Spinal cord (tissue), 10 donors: ENCODE measurements around the gene GAS5. TPM values are rescaled to one million over a fixed set of nuclear protein-coding genes. Genes with fewer than 3 reads are reported as not detected.
"Not testable (repeated sequence)": the region's sequence is repeated elsewhere in the genome, so short reads cannot be mapped to it uniquely, and the experiment has no call there.

Experiments
- DNase-seq, 6 donors: peaks; one replicate each; pipeline versions ENCODE4 v3.0.0 to v3.0.0-alpha.2; 2013 to 2015; ENCODE audit warnings: low spot score in 6 of 6, low read depth in 4 of 6
- H3K27ac ChIP-seq: one replicate; pipeline ENCODE4 v1.5.1; 2013; ENCODE audit warnings: low read depth, low read length, control low read depth
- H3K27me3 ChIP-seq: one replicate; pipeline ENCODE4 v1.6.1; 2013; ENCODE audit warnings: low read length; ENCODE audit not compliant: control insufficient read depth, insufficient read depth
- H3K36me3 ChIP-seq: one replicate; pipeline ENCODE4 v1.6.1; 2013; ENCODE audit warnings: low read length; ENCODE audit not compliant: control insufficient read depth, insufficient read depth
- H3K4me1 ChIP-seq: one replicate; pipeline ENCODE4 v1.6.1; 2013; ENCODE audit warnings: low read length; ENCODE audit not compliant: control insufficient read depth, insufficient read depth
- H3K4me3 ChIP-seq: one replicate; pipeline ENCODE4 v1.5.1; 2013; ENCODE audit warnings: low read depth, low read length, control low read depth
- H3K9me3 ChIP-seq: one replicate; pipeline ENCODE4 v1.6.1; 2013; ENCODE audit warnings: low read length; ENCODE audit not compliant: control insufficient read depth, insufficient read depth
- WGBS: methylation state at CpG from one replicate; pipeline ENCODE4 v1.1.5; 2013; ENCODE audit warnings: missing lambda C conversion rate; ENCODE audit not compliant: insufficient coverage; 5-methylcytosine and 5-hydroxymethylcytosine counted together
- polyA plus RNA-seq, 2 donors: library from polyadenylated mRNA; unstranded; fragments of 120-200 nt; gene quantifications; one replicate each; pipeline ENCODE4 v1.2.1, GENCODE V29; 2013; ENCODE audit not compliant: insufficient read length in 2 of 2
- total RNA-seq, 2 donors: library from RNA; depleted of rRNA in 1 of 2; stranded (reverse); fragments of 120-200 nt in 1 of 2; fragments of >200 nt in 1 of 2; gene quantifications; one replicate each; pipeline versions ENCODE4 v1.2.3 to v1.2.4, GENCODE V29; 2013 to 2014
- donor health status: healthy.

Gene GAS5
- total and polyA plus RNA-seq, 4 donors = 230 to 417 (median 300) TPM

DNA sequence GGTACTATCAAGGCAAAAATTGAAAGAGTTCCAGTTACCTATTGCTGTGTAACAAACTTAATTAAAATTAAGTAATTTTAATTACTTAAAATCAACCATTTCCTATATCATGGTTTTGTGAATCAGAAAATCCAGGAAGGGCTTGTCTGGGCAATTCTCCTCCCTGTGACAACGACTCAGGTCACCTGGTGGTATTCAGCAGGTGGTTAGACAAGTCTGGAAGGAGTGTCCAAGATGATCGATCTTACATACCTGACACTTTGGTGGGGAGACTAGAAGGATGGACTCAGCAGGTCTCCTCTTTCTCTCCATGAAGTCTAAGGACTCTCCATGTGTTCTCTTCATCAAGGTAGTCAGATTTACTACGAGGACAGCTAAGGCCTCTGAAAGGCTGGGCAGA lies 26.4 kb upstream of the GAS5 start:
- Histone ChIP-seq H3K9me3 (no peaks in the 10 kb centered on the region), H3K27me3 (no peaks in the 10 kb centered on the region), H3K27ac (no peak overlapping the region), H3K4me3 (no peak overlapping the region), H3K4me1 (no peaks in the 10 kb centered on the region), H3K36me3 (peaks cover 4% of the 10 kb centered on the region)
- no peak for DNase-seq
- no CpG with 5 or more reads among the region's 3 CpGs for WGBS

DNA sequence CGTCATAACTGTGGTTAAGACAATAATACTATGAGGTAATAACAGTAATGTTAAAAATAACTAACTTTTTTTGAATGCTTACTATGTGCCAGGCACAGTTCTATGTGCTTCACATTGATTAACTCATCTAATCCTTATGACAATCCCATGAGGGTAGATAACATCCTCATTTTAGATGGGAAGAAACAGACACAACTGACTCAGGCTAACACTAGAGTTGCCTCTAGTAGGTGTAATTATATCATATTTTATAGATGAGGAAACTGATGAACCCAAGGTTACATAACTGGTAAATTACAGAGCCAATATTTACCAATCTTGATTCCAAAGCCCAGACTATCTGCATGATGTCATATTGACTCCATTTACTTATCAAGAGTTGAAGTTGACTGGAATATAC lies 25.8 kb upstream of the GAS5 start:
- Histone ChIP-seq H3K9me3 (no peaks in the 10 kb centered on the region), H3K27me3 (no peaks in the 10 kb centered on the region), H3K36me3 (peaks cover 4% of the 10 kb centered on the region), H3K27ac (no peak overlapping the region), H3K4me3 (no peak overlapping the region), H3K4me1 (no peaks in the 10 kb centered on the region)
- DNase-seq = no peak
- no CpG with 5 or more reads among the region's 1 CpG for WGBS

DNA sequence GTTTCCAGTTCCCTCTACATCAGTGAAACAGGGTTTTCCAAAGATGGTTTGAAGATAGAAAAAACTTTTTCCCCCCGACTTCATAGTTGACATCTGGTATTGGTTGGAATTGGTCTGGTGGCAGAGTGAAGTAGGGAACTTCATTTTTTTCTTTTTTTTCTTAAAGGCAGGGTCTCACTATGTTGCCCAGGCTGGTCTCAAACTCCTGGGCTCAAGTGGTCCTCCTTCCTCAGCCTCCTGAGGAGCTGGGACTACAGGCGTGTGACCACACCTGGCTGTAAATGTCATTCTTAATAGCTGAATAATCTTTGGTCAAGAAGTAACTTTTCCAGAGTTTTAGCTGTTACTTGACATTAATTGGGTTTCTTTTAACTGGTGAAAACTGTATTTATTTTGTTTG lies 22.1 kb upstream of the GAS5 start:
- peaks cover 11% of the 10 kb centered on the region for H3K36me3 ChIP-seq
- no peak for DNase-seq
- H3K27ac ChIP-seq = no peak overlapping the region
- no peak overlapping the region for H3K4me3 ChIP-seq
- 83% methylated on average over 1 of the region's 2 CpGs for WGBS
- no peaks in the 10 kb centered on the region for H3K27me3 ChIP-seq
- H3K4me1 ChIP-seq = no peaks in the 10 kb centered on the region
- no peaks in the 10 kb centered on the region for H3K9me3 ChIP-seq

DNA sequence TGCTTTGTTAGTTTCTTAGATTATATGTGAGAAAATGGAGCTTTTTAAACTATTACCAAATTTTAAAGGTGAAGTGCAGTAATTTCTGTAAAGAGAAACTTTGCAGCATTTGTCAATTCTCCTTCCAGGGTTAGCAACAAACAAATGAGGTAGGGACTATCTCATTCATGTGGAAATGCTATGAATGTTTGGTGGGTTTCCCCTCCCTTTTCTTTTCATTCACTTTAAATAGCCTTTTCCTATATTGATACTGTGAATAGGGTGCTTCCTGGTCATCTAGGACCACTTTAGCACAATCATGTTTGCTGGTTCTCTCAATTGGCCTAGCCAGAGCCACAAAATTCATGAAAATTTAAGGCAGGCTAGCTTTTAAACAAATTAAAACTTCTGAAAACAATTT lies 21.0 kb upstream of the GAS5 start:
- DNase-seq = no peak
- Histone ChIP-seq H3K36me3 (peaks cover 11% of the 10 kb centered on the region), H3K4me1 (no peaks in the 10 kb centered on the region), H3K9me3 (no peaks in the 10 kb centered on the region), H3K4me3 (no peak overlapping the region), H3K27ac (no peak overlapping the region), H3K27me3 (no peaks in the 10 kb centered on the region)

DNA sequence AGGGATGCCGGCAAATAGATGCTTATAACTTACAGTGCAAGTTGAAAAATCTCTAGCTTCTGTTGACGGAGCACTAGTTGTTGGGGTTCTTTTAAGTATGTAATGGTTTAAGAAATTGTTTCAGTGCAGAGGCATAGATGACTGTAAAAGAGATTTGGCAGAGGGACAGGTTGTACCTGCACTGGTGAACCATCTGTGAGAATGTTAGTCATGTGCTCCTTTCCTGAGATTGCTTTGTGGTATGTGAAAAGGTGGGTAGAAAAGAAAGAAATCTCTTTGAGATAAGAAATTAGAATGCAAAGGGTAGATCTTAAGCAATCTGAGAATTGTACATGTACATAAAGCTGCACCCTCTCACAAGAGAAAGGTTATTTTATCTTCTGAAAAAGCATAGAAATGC lies 19.8 kb upstream of the GAS5 start:
- Histone ChIP-seq H3K4me3 (no peak overlapping the region), H3K4me1 (no peaks in the 10 kb centered on the region), H3K27ac (no peak overlapping the region), H3K27me3 (no peaks in the 10 kb centered on the region), H3K9me3 (no peaks in the 10 kb centered on the region), H3K36me3 (peaks cover 11% of the 10 kb centered on the region)
- 100% methylated on average over 2 of the region's 2 CpGs for WGBS
- DNase-seq = no peak

DNA sequence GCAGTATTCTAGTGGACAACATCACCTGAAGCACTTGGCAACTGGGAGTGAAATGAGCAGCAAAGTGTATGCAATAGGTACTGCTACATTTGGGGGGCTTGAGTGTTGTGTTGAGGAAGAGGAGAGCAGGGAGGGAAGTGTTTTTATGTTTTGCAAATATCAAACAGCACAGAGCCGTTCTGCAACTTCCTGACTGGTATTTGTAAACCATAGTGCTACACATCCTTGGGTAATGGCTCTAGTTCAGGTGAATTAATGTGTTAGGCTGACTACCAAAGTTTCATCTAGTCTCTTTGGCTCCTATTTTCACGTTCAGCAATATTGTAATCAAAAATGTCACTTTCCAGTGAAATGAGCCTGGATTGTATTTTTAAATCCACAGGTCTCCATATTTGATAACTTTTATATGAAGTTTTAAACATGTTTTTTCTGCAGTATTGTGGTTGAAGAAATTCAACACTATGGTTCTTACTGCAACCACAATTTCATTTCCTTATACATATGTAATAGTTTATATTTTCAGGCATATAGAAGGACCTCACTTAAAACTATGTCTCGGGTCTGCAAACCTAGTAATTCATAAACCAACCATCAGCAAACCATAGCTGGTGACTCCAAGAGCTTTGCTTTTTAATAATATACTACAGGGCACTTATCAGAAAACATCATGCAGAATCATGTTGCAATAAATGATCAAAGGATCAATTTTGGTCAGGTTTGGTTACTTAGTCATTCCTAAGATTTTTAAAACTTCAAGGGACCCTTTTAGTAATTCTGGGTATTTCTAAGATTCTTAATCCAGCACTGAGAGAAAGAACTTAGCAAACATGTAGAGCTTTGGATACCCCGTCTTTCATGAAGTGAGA lies 19.2 kb upstream of the GAS5 start:
- WGBS = 100% methylated on average over 1 of the region's 4 CpGs
- Histone ChIP-seq H3K36me3 (peaks cover 11% of the 10 kb centered on the region), H3K9me3 (no peaks in the 10 kb centered on the region), H3K4me1 (no peaks in the 10 kb centered on the region), H3K27ac (no peak overlapping the region), H3K27me3 (no peaks in the 10 kb centered on the region), H3K4me3 (no peak overlapping the region)
- DNase-seq = no peak

DNA sequence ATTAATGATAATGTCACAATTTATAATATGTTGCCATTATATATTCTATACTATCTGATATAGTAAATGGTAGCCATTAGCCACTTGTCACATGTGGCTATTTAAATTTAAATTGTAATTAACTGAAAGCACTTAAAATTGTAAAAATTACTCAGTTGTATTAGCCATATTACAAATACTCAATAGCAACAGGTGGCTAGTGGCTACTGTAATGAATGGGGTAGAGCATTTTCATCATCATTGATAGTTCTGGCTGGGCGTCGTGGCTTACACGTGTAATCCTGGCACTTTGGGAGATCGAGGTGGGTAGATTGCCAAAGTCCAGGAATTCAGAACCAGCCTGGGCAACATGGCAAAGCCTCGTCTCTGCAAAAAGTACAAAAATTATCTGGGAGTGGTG lies 16.9 kb upstream of the GAS5 start:
- no peak overlapping the region for H3K4me3 ChIP-seq
- H3K27ac ChIP-seq = no peak overlapping the region
- no peaks in the 10 kb centered on the region for H3K27me3 ChIP-seq
- H3K36me3 ChIP-seq = peaks cover 18% of the 10 kb centered on the region
- no peaks in the 10 kb centered on the region for H3K4me1 ChIP-seq
- H3K9me3 ChIP-seq = no peaks in the 10 kb centered on the region
- no peak for DNase-seq
- WGBS = 94% methylated on average over 5 of the region's 5 CpGs

DNA sequence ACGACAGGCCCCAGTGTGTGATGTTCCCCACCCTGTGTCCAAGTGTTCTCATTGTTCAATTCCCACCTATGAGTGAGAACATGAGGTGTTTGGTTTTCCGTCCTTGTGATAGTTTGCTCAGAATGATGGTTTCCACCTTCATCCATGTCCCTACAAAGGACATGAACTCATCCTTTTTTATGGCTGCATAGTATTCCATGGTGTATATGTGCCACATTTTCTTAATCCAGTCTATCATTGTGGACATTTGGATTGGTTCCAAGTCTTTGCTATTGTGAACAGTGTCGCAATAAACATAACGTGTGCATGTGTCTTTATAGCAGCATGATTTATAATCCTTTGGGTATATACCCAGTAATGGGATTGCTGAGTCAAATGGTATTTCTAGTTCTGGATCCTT lies 13.3 kb upstream of the GAS5 start:
- not testable (repeated sequence) for DNase-seq, H3K4me3 ChIP-seq, H3K27ac ChIP-seq, H3K27me3 ChIP-seq, H3K4me1 ChIP-seq, H3K9me3 ChIP-seq
- peaks cover 27% of the 10 kb centered on the region for H3K36me3 ChIP-seq
- WGBS = no CpG with 5 or more reads among the region's 4 CpGs

DNA sequence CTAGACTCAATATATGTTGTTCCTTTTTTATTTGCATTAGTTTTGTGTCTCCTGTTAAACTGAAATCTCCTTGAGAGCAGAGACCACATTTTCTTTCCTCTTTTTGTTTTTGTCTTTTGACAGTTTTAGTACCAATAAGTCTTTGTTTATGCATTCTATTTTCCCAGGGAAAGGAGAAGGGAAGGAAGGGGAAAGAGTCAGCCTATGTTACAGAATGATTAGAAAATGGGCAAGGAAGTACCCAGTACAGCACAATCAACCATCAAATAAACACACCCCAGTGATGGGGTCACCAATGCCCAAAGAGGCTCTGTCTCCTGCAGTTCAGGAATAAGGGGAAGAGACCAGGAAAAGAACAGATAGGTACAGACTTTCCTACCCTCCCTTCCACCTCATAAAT lies 10.5 kb upstream of the GAS5 start:
- peaks cover 35% of the 10 kb centered on the region for H3K36me3 ChIP-seq
- no peak overlapping the region for H3K27ac ChIP-seq

DNA sequence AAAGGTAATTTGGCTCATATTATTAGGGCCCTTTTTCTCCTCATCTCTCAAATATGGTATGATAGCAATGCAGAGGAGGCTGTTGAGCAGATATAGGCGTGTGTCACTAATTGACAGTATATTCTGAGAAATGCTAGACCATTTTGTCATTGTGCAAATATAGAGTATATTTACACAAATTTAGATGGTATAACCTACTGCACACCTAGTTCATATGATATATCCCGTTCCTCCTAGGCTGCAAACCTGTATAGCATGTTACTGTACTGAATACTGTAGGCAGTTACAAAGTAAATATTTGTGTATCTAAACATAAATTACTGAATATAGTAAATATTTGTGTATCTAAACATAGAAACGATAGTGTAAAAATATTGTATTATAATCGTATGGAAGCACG lies 8.9 kb upstream of the GAS5 start:
- no peaks in the 10 kb centered on the region for H3K9me3 ChIP-seq
- no peaks in the 10 kb centered on the region for H3K4me1 ChIP-seq
- WGBS = no CpG with 5 or more reads among the region's 5 CpGs
- peaks cover 33% of the 10 kb centered on the region for H3K36me3 ChIP-seq
- DNase-seq = no peak
- no peaks in the 10 kb centered on the region for H3K27me3 ChIP-seq
- no peak overlapping the region for H3K27ac ChIP-seq
- H3K4me3 ChIP-seq = no peak overlapping the region

More for the DNA sequence above, 10.5 kb upstream of the GAS5 start:
- no peak overlapping the region for H3K4me3 ChIP-seq
- no peak for DNase-seq
- H3K27me3 ChIP-seq = no peaks in the 10 kb centered on the region
- H3K4me1 ChIP-seq = no peaks in the 10 kb centered on the region
- H3K9me3 ChIP-seq = no peaks in the 10 kb centered on the region
